Calu3 (cell line): Measurements from ENCODE around the gene NUP35. TPM values are rescaled to one million over a fixed set of nuclear protein-coding genes. Genes with fewer than 3 reads are reported as not detected.
A peak's percentile ranks its signal among the peaks of the same experiment; 100 is the strongest.

Experiments
- BruUV-seq: library from RNA; stranded (reverse); fragments of 400-500 nt; replicated peaks from 2 replicates; lab custom pipeline; 2021; lab: Mats Ljungman, UMichigan
- CTCF ChIA-PET: fragments of 300-600 bp; sonication (Branson Sonifier 250); formaldehyde crosslinking; loops from one replicate; lab custom pipeline; 2022; ENCODE audit warnings: antibody characterized with exemption; lab: Charles Lee
- DNase-seq: peaks from one replicate; pipeline ENCODE4 v3.0.0; 2022
- H3K27ac Mint-ChIP-seq: one replicate; pipeline ENCODE4 v1.8.0; 2022; ENCODE audit warnings: mixed read lengths; ENCODE audit not compliant: unreplicated experiment
- H3K27me3 Mint-ChIP-seq: one replicate; pipeline ENCODE4 v1.8.0; 2022; ENCODE audit warnings: mixed read lengths; ENCODE audit not compliant: unreplicated experiment
- H3K36me3 Mint-ChIP-seq: one replicate; pipeline ENCODE4 v1.8.0; 2022; ENCODE audit warnings: mild to moderate bottlenecking, moderate library complexity, mixed read lengths; ENCODE audit not compliant: insufficient read depth, unreplicated experiment
- H3K4me1 Mint-ChIP-seq: one replicate; pipeline ENCODE4 v1.8.0; 2022; ENCODE audit warnings: mild to moderate bottlenecking, low read depth, mixed read lengths; ENCODE audit not compliant: unreplicated experiment
- H3K4me3 Mint-ChIP-seq: one replicate; pipeline ENCODE4 v1.8.0; 2022; ENCODE audit warnings: mild to moderate bottlenecking, low read depth, moderate library complexity, mixed read lengths; ENCODE audit not compliant: unreplicated experiment
- H3K9me3 Mint-ChIP-seq: one replicate; pipeline ENCODE4 v1.8.0; 2022; ENCODE audit warnings: low read depth, mixed read lengths; ENCODE audit not compliant: unreplicated experiment
- CTCF ChIP-seq: fragments of 200-600 bp; IDR thresholded peaks from one replicate; pipeline ENCODE4 v1.8.0; 2022; ENCODE audit warnings: antibody characterized with exemption; ENCODE audit not compliant: unreplicated experiment
- intact Hi-C: fragments of 100-400 bp; cut with micrococcal nuclease; formaldehyde crosslinking; loops from one replicate; pipeline ENCODE4 v1.10.0; 2022; ENCODE audit not compliant: unreplicated experiment
- total RNA-seq: library from RNA; stranded (reverse); gene quantifications from 2 replicates; pipeline ENCODE4 v1.2.3, GENCODE V29; 2022

The NUP35 gene
- total RNA-seq, 1 experiment from 2014 or later = 35.9 TPM

- peak overlapping the region; percentile 83 for H3K4me3 Mint-ChIP-seq
- CTCF ChIA-PET = interaction anchor here (1.0 to 1.5 kb wide), 4 partner anchors 13 to 46 kb away, joined by 3 read pairs; no protein-coding TSS in a partner anchor
- peak overlapping the region; percentile 85 for H3K27ac Mint-ChIP-seq
- no peaks in the 10 kb centered on the region for H3K27me3 Mint-ChIP-seq
- intact Hi-C loops = loop anchor here (5.0 kb wide), 1 partner anchor 48 kb away; no protein-coding TSS in a partner anchor
- no peaks in the 10 kb centered on the region for H3K9me3 Mint-ChIP-seq
- H3K4me1 Mint-ChIP-seq = no peaks in the 10 kb centered on the region
- no peak for DNase-seq
- BruUV-seq = no TSS peak
- H3K36me3 Mint-ChIP-seq = peaks cover 13% of the 10 kb centered on the region
- no peak for TF ChIP-seq CTCF
Observed at GRCh38 chr2:183079139-183079775, 45.0 kb upstream of the NUP35 start.

GRCh38 chr2:183081911-183082310, 42.3 kb upstream of the NUP35 start:
- Mint-ChIP-seq H3K9me3 (no peaks in the 10 kb centered on the region), H3K4me3 (no peak overlapping the region), H3K27ac (no peak overlapping the region), H3K36me3 (peaks cover 13% of the 10 kb centered on the region), H3K4me1 (no peaks in the 10 kb centered on the region), H3K27me3 (no peaks in the 10 kb centered on the region)
- BruUV-seq = no TSS peak
- intact Hi-C loops = no loop called here
- CTCF ChIA-PET = no interaction called here
- TF ChIP-seq CTCF = no peak
- DNase-seq = no peak

GRCh38 chr2:183088061-183088460, 36.2 kb upstream of the NUP35 start:
- CTCF ChIA-PET = no interaction called here
- no TSS peak for BruUV-seq

GRCh38 chr2:183089192-183089851, 34.9 kb upstream of the NUP35 start:
- no peak overlapping the region for H3K27ac Mint-ChIP-seq
- BruUV-seq = no TSS peak
- H3K4me1 Mint-ChIP-seq = peaks cover 3% of the 10 kb centered on the region
- intact Hi-C loops = no loop called here
- no peak for DNase-seq
- no peak for TF ChIP-seq CTCF
- H3K9me3 Mint-ChIP-seq = no peaks in the 10 kb centered on the region
- no peaks in the 10 kb centered on the region for H3K36me3 Mint-ChIP-seq
- no peaks in the 10 kb centered on the region for H3K27me3 Mint-ChIP-seq
- H3K4me3 Mint-ChIP-seq = no peak overlapping the region
- CTCF ChIA-PET = no interaction called here

More at GRCh38 chr2:183088061-183088460, 36.2 kb upstream of the NUP35 start:
- Mint-ChIP-seq H3K4me3 (no peak overlapping the region), H3K4me1 (no peaks in the 10 kb centered on the region), H3K27ac (no peak overlapping the region), H3K27me3 (no peaks in the 10 kb centered on the region), H3K9me3 (no peaks in the 10 kb centered on the region), H3K36me3 (no peaks in the 10 kb centered on the region)
- TF ChIP-seq CTCF = no peak
- intact Hi-C loops = no loop called here
- DNase-seq = no peak
